ENCODE results near the gene HLA-DRA. TPM values are rescaled to one million over a fixed set of nuclear protein-coding genes. Genes with fewer than 3 reads are reported as not detected.
"Not testable (repeated sequence)": the region's sequence is repeated elsewhere in the genome, so short reads cannot be mapped to it uniquely, and the experiment has no call there.

HLA-DRA gene
- total RNA-seq, 1 donor from 2014 or later = 0.28 TPM

DNA sequence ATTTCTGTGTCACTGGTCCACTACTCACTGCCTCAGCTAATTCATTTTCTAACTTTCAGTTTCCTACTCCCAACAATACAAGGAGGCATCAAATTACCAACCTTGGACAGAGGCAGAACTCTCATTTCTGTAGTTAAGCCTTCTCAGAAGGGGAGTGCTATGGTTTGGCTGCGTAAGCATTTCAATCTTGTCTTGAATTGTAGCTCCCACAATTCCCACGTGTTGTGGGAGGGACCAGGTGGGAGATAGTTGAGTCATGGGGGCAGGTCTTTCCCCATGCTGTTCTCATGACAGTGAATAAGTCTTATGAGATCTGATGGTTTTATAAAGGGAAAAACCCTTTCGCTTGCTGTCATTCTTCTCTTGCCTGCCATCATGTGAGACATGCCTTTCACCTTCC, 22.9 kb downstream of the HLA-DRA start:
- H3K4me1 Mint-ChIP-seq = peaks cover 7% of the 10 kb centered on the region
- peaks cover 42% of the 10 kb centered on the region for H3K27me3 Mint-ChIP-seq (ENCODE audit: low read depth)
- no peaks in the 10 kb centered on the region for H3K36me3 Mint-ChIP-seq (ENCODE audit: low read depth)
- H3K27ac Mint-ChIP-seq (ENCODE audit: unreplicated experiment) = no peak overlapping the region
- no peak overlapping the region for H3K4me3 Mint-ChIP-seq
- no peak for DNase-seq (ENCODE audit: low read depth, low spot score)
- TF ChIP-seq, protein P1, sequence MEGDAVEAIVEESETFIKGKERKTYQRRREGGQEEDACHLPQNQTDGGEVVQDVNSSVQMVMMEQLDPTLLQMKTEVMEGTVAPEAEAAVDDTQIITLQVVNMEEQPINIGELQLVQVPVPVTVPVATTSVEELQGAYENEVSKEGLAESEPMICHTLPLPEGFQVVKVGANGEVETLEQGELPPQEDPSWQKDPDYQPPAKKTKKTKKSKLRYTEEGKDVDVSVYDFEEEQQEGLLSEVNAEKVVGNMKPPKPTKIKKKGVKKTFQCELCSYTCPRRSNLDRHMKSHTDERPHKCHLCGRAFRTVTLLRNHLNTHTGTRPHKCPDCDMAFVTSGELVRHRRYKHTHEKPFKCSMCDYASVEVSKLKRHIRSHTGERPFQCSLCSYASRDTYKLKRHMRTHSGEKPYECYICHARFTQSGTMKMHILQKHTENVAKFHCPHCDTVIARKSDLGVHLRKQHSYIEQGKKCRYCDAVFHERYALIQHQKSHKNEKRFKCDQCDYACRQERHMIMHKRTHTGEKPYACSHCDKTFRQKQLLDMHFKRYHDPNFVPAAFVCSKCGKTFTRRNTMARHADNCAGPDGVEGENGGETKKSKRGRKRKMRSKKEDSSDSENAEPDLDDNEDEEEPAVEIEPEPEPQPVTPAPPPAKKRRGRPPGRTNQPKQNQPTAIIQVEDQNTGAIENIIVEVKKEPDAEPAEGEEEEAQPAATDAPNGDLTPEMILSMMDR (conservative IDR thresholded peaks at IDR 0.05) = no peak
- H3K9me3 Mint-ChIP-seq = no peaks in the 10 kb centered on the region

DNA sequence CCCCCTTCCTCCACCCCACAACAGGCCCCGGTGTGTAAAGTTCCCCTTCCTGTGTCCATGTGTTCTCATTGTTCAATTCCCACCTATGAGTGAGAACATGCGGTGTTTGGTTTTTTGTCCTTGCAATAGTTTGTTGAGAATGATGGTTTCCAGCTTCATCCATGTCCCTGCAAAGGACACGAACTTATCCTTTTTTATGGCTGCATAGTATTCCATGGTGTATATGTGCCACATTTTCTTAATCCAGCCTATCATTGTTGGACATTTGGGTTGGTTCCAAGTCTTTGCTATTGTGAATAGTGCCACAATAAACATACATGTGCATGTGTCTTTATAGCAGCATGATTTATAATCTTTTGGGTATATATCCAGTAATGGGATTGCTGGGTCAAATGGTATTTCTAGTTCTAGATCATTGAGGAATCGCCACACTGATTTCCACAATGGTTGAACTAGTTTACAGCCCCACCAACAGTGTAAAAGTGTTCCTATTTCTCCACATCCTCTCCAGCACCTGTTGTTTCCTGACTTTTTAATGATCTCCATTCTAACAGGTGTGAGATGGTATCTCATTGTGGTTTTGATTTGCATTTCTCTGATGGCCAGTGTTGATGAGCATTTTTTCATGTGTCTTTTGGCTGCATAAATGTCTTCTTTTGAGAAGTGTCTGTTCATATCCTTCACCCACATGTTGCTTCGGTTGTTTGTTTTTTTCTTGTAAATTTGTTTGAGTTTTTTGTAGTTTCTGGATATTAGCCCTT, 28.2 kb downstream of the HLA-DRA start:
- not testable (repeated sequence) for H3K4me3 Mint-ChIP-seq; H3K9me3 Mint-ChIP-seq; H3K36me3 Mint-ChIP-seq (ENCODE audit: low read depth); H3K4me1 Mint-ChIP-seq; DNase-seq (ENCODE audit: low read depth, low spot score); H3K27ac Mint-ChIP-seq (ENCODE audit: unreplicated experiment)
- peaks cover 22% of the 10 kb centered on the region for H3K27me3 Mint-ChIP-seq (ENCODE audit: low read depth)

DNA sequence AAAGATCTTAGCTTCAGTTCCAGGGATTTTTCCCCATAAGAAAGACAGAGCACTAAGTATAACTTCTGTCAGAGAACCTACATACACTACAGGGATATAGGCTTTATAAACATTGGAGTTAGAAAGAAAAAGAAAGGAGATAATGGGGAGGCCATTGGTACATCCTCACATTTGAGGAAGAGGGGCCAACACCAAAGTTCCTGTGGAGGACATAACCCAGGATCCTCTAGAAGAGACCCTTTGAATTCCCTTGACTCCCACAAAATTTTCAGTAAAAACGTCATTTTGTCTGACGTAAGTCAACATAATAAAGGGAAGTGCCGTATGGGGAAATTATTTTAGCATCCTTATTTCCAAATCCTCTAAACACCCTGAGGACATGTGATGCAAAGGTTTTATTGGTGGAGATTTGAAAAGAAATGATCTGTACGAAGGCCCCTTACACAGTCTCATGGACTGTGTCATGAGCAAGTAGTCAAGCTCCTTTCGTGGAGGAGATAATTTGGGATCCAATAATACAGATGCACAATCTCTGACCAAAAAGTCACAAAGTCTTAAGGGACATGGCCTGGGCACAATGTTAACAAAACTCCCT, 33.2 kb downstream of the HLA-DRA start:
- peaks cover 9% of the 10 kb centered on the region for H3K27me3 Mint-ChIP-seq (ENCODE audit: low read depth)
- H3K4me3 Mint-ChIP-seq = no peak overlapping the region
- H3K4me1 Mint-ChIP-seq = no peaks in the 10 kb centered on the region
- H3K27ac Mint-ChIP-seq (ENCODE audit: unreplicated experiment) = no peak overlapping the region
- H3K36me3 Mint-ChIP-seq (ENCODE audit: low read depth) = no peaks in the 10 kb centered on the region
- TF ChIP-seq, protein P1 (conservative IDR thresholded peaks at IDR 0.05) = no peak
- H3K9me3 Mint-ChIP-seq = no peaks in the 10 kb centered on the region
- no peak for DNase-seq (ENCODE audit: low read depth, low spot score)

DNA sequence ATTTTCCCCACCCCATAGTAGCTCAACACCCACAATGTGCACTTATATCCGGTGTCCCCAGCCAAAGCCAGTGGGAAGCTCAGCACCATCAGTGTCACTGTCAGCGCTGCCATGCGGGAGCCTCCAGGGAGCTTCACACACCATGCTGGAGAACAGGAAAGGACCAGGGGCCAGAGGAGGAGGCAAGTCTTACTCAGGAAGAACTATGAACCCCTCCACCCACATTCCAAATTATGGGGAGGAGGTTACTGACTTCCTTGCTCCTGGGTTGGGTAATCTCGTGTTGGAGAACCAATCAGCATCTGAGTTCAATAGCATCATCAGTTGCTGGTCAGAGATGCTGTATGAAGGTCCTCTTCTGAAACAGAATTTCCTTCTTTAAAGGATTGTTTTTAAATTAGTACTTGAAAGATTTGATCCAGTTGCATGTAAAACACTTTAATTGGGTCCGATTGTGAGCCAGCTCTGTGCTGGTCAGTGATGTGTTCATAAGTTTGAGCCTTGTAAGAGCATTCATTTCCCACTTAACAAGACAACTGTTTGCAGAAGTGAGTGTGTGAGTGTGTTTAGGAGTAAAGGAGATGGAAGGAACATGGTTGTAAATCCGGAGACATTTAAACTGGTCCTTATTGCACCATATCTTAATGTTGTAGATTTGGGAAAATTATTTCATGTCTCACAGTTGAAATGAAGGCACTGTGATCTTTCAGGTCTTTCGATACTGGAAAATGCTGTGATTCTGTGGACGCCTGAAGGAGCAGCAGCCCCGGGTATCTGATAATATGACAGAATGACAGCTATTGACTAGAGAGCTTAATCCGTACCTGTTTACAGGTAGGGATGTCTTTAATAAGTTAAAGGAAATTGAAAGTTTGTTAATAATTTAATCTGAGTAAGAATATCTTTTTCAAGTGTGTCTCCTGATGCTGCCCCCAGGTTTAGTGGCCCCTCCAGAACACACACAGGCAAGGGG, 34.0 kb downstream of the HLA-DRA start:
- not testable (repeated sequence) for H3K27ac Mint-ChIP-seq (ENCODE audit: unreplicated experiment)

GRCh38 chr6:32475392-32476206, 35.9 kb downstream of the HLA-DRA start:
- H3K27ac Mint-ChIP-seq (ENCODE audit: unreplicated experiment) = no peak overlapping the region
- TF ChIP-seq, protein P1 (conservative IDR thresholded peaks at IDR 0.05) = no peak
- H3K4me1 Mint-ChIP-seq = no peaks in the 10 kb centered on the region
- H3K27me3 Mint-ChIP-seq (ENCODE audit: low read depth) = peaks cover 5% of the 10 kb centered on the region
- no peak overlapping the region for H3K4me3 Mint-ChIP-seq
- H3K36me3 Mint-ChIP-seq (ENCODE audit: low read depth) = peaks cover 2% of the 10 kb centered on the region
- peaks cover 5% of the 10 kb centered on the region for H3K9me3 Mint-ChIP-seq
- DNase-seq (ENCODE audit: low read depth, low spot score) = no peak

More for the DNA sequence above, 34.0 kb downstream of the HLA-DRA start:
- H3K36me3 Mint-ChIP-seq (ENCODE audit: low read depth); H3K27me3 Mint-ChIP-seq (ENCODE audit: low read depth); DNase-seq (ENCODE audit: low read depth, low spot score); H3K9me3 Mint-ChIP-seq; H3K4me1 Mint-ChIP-seq; H3K4me3 Mint-ChIP-seq: not testable (repeated sequence)
